H9 (cell line): Measurements from ENCODE around the gene ANAPC16. TPM values are rescaled to one million over a fixed set of nuclear protein-coding genes. Genes with fewer than 3 reads are reported as not detected.

ENCODE experiments used
- DNase-seq: peaks from one replicate; pipeline ENCODE4 v3.0.0-alpha.2; 2017
- H2AFZ ChIP-seq: one replicate; pipeline ENCODE4 v1.6.1; 2013; ENCODE audit warnings: mild to moderate bottlenecking, low read length, control low read depth, moderate library complexity
- H2AK5ac ChIP-seq: 2 replicates; pipeline ENCODE4 v1.6.1; 2013; ENCODE audit warnings: low read length, control low read depth, mixed read lengths; ENCODE audit not compliant: insufficient read length
- H2BK120ac ChIP-seq: one replicate; pipeline ENCODE4 v1.6.1; 2013; ENCODE audit warnings: low read depth, mild to moderate bottlenecking, low read length, control low read depth, inconsistent platforms; ENCODE audit not compliant: poor library complexity, severe bottlenecking
- H2BK12ac ChIP-seq: 2 replicates; pipeline ENCODE4 v1.6.1; 2013; ENCODE audit warnings: low read length, control low read depth, mixed read lengths, low read depth; ENCODE audit not compliant: insufficient read length
- H2BK15ac ChIP-seq: 2 replicates; pipeline ENCODE4 v1.6.1; 2013; ENCODE audit warnings: low read depth, low read length, control low read depth
- H2BK20ac ChIP-seq: one replicate; pipeline ENCODE4 v1.6.1; 2013; ENCODE audit warnings: low read depth, mild to moderate bottlenecking, low read length, control low read depth, inconsistent platforms; ENCODE audit not compliant: poor library complexity, severe bottlenecking
- H2BK5ac ChIP-seq: 2 replicates; pipeline ENCODE4 v1.6.1; 2013; ENCODE audit warnings: low read length, control low read depth, mixed read lengths; ENCODE audit not compliant: insufficient read length
- H3K14ac ChIP-seq: 2 replicates; pipeline ENCODE4 v1.6.1; 2013; ENCODE audit warnings: low read length, control low read depth; ENCODE audit not compliant: insufficient read depth
- H3K18ac ChIP-seq: 2 replicates; pipeline ENCODE4 v1.6.1; 2013; ENCODE audit warnings: low read depth, mild to moderate bottlenecking, mixed read lengths, low read length, control low read depth; ENCODE audit not compliant: insufficient read length
- H3K23ac ChIP-seq: 2 replicates; pipeline ENCODE4 v1.6.1; 2013; ENCODE audit warnings: low read length, control low read depth, mixed read lengths, low read depth; ENCODE audit not compliant: insufficient read length
- H3K23me2 ChIP-seq: 2 replicates; pipeline ENCODE4 v1.6.1; 2013; ENCODE audit warnings: low read depth, mild to moderate bottlenecking, mixed read lengths, low read length, control low read depth; ENCODE audit not compliant: insufficient read length, poor library complexity, severe bottlenecking
- H3K27ac ChIP-seq: 2 replicates; pipeline ENCODE4 v1.5.1; 2013; ENCODE audit warnings: low read length, control low read depth, mixed read lengths, low read depth; ENCODE audit not compliant: insufficient read length
- H3K27me3 ChIP-seq: 2 replicates; pipeline ENCODE4 v1.6.1; 2013; ENCODE audit warnings: low read length, control low read depth, inconsistent platforms; ENCODE audit not compliant: insufficient read depth
- H3K4ac ChIP-seq: 2 replicates; pipeline ENCODE4 v1.6.1; 2013; ENCODE audit warnings: low read depth, mild to moderate bottlenecking, control low read depth, inconsistent platforms, low read length, moderate library complexity
- H3K4me1 ChIP-seq: 2 replicates; pipeline ENCODE4 v1.6.1; 2013; ENCODE audit warnings: low read length, control low read depth, inconsistent platforms; ENCODE audit not compliant: insufficient read depth
- H3K4me2 ChIP-seq: 2 replicates; pipeline ENCODE4 v1.6.1; 2013; ENCODE audit warnings: low read length, control low read depth, mixed read lengths; ENCODE audit not compliant: insufficient read length, insufficient read depth
- H3K56ac ChIP-seq: 2 replicates; pipeline ENCODE4 v1.6.1; 2013; ENCODE audit warnings: low read depth, mild to moderate bottlenecking, mixed read lengths, low read length, control low read depth; ENCODE audit not compliant: insufficient read length
- H3K79me1 ChIP-seq: 2 replicates; pipeline ENCODE4 v1.6.1; 2013; ENCODE audit warnings: low read depth, mild to moderate bottlenecking, moderate library complexity, low read length, control low read depth, inconsistent platforms; ENCODE audit not compliant: insufficient read depth, poor library complexity, severe bottlenecking
- H3K79me2 ChIP-seq: 2 replicates; pipeline ENCODE4 v1.6.1; 2013; ENCODE audit warnings: low read length, control low read depth, inconsistent platforms; ENCODE audit not compliant: insufficient read depth
- H3K9ac ChIP-seq: 2 replicates; pipeline ENCODE4 v1.6.1; 2013; ENCODE audit warnings: low read length, control low read depth, mixed read lengths; ENCODE audit not compliant: insufficient read length; ENCODE audit errors: extremely low read depth
- H3K9me3 ChIP-seq: one replicate; pipeline ENCODE4 v1.6.1; 2013; ENCODE audit warnings: low read depth, low read length, inconsistent platforms; ENCODE audit not compliant: control insufficient read depth
- H3T11ph ChIP-seq: one replicate; pipeline ENCODE4 v1.6.1; 2013; ENCODE audit warnings: mild to moderate bottlenecking, low read length, control low read depth, inconsistent platforms
- H4K20me1 ChIP-seq: one replicate; pipeline ENCODE4 v1.6.1; 2013; ENCODE audit not compliant: control insufficient read depth, insufficient read length, insufficient read depth
- H4K5ac ChIP-seq: 2 replicates; pipeline ENCODE4 v1.6.1; 2013; ENCODE audit warnings: low read depth, mild to moderate bottlenecking, mixed read lengths, low read length, control low read depth; ENCODE audit not compliant: insufficient read length
- H4K8ac ChIP-seq: replicated peaks from 2 replicates; pipeline ENCODE4 v1.6.1; 2013; ENCODE audit warnings: low read length, control low read depth, mixed read lengths, low read depth; ENCODE audit not compliant: insufficient read length
- H4K91ac ChIP-seq: 2 replicates; pipeline ENCODE4 v1.6.1; 2013; ENCODE audit warnings: low read depth, mild to moderate bottlenecking, moderate library complexity, mixed read lengths, low read length, control low read depth; ENCODE audit not compliant: insufficient read length
- H3K27ac Mint-ChIP-seq, 3 experiments: 2 replicates in 2 of 3; 3 replicates in 1 of 3; pipeline ENCODE4 v1.8.0; 2020 to 2021; ENCODE audit warnings: mixed read lengths in 3 of 3, mild to moderate bottlenecking in 1 of 3, moderate library complexity in 1 of 3
- H3K27me3 Mint-ChIP-seq: 2 replicates; pipeline ENCODE4 v1.8.0; 2021; ENCODE audit warnings: low read depth, mild to moderate bottlenecking, moderate library complexity, mixed read lengths
- H3K36me3 Mint-ChIP-seq, 3 experiments: 2 replicates in 2 of 3; 3 replicates in 1 of 3; pipeline ENCODE4 v1.8.0; 2020 to 2021; ENCODE audit warnings: low read depth in 3 of 3, mixed read lengths in 3 of 3; ENCODE audit not compliant: insufficient read depth in 1 of 3
- H3K4me1 Mint-ChIP-seq, 2 experiments: 2 replicates each; pipeline ENCODE4 v1.8.0; 2020; ENCODE audit warnings: mixed read lengths in 2 of 2
- H3K4me3 Mint-ChIP-seq, 2 experiments: 2 replicates in 1 of 2; 3 replicates in 1 of 2; pipeline ENCODE4 v1.8.0; 2020 to 2021; ENCODE audit warnings: mild to moderate bottlenecking in 2 of 2, mixed read lengths in 2 of 2, moderate library complexity in 1 of 2
- H3K9me3 Mint-ChIP-seq, 2 experiments: 2 replicates in 1 of 2; 3 replicates in 1 of 2; pipeline ENCODE4 v1.8.0; 2020; ENCODE audit warnings: mild to moderate bottlenecking in 2 of 2, mixed read lengths in 2 of 2, moderate library complexity in 1 of 2
- WGBS: extraction: QIAGEN DNeasy Blood & Tissue Kit; methylation state at CpG from one replicate; pipeline ENCODE4 v1.1.7; 2013; ENCODE audit warnings: missing lambda C conversion rate, low lambda C conversion rate, mixed read lengths; ENCODE audit not compliant: insufficient read length; ENCODE audit errors: extremely low coverage; 5-methylcytosine and 5-hydroxymethylcytosine counted together
- total RNA-seq: library from RNA; stranded (reverse); gene quantifications from 2 replicates; pipeline ENCODE4 v1.2.1, GENCODE V29; 2021
- TF ChIP-seq, protein P1 (sequence below): fragments of 200-600 bp; sonication (generic); conservative IDR thresholded peaks from 3 replicates; pipeline ENCODE4 v1.8.0; 2021; ENCODE audit warnings: antibody characterized with exemption, mild to moderate bottlenecking

The ANAPC16 gene
- total RNA-seq, 1 experiment from 2014 or later = 66.6 TPM

GRCh38 chr10:72274730-72275350 lies 59.0 kb downstream of the ANAPC16 start:
- Mint-ChIP-seq H3K4me1 (peaks cover 46 to 47% of the 10 kb centered on the region in 2 experiments), H3K36me3 (peaks cover 11 to 24% (median 20%) of the 10 kb centered on the region in 3 experiments), H3K27ac (peak overlapping the region in 2 of 3 experiments; percentile 93 to 94; a peak in 5 of 7 replicates), H3K27me3 (peaks cover 4% of the 10 kb centered on the region), H3K9me3 (peaks cover 0 to 5% of the 10 kb centered on the region in 2 experiments; a peak in 1 of 5 replicates), H3K4me3 (peak overlapping the region; percentile 87 to 95)
- Histone ChIP-seq H4K91ac (no peak overlapping the region), H3K27me3 (no peaks in the 10 kb centered on the region), H3K4ac (no peak overlapping the region), H3K9ac (peak overlapping the region; percentile 60), H3K56ac (no peak overlapping the region), H3K79me2 (no peaks in the 10 kb centered on the region; the same call in 1 of the 2 replicates), H3K4me1 (peaks cover 2% of the 10 kb centered on the region; the same call in 1 of the 2 replicates), H2AFZ (no peak overlapping the region), H4K8ac (no peak overlapping the region), H2BK20ac (no peak overlapping the region), H3T11ph (no peak overlapping the region), H3K79me1 (no peaks in the 10 kb centered on the region), H3K23ac (no peak overlapping the region), H3K18ac (peak overlapping the region; percentile 43), H3K4me2 (peak overlapping the region; percentile 75), H2AK5ac (no peak overlapping the region), H3K23me2 (peaks cover 25% of the 10 kb centered on the region), H3K14ac (peak overlapping the region; percentile 28), H2BK12ac (no peak overlapping the region), H2BK5ac (no peak overlapping the region), H4K5ac (no peak overlapping the region), H3K9me3 (no peaks in the 10 kb centered on the region), H4K20me1 (no peaks in the 10 kb centered on the region), H2BK15ac (no peak overlapping the region), H3K27ac (no peak overlapping the region), H2BK120ac (no peak overlapping the region)
- peak; percentile 75 for DNase-seq
- TF ChIP-seq, protein P1, sequence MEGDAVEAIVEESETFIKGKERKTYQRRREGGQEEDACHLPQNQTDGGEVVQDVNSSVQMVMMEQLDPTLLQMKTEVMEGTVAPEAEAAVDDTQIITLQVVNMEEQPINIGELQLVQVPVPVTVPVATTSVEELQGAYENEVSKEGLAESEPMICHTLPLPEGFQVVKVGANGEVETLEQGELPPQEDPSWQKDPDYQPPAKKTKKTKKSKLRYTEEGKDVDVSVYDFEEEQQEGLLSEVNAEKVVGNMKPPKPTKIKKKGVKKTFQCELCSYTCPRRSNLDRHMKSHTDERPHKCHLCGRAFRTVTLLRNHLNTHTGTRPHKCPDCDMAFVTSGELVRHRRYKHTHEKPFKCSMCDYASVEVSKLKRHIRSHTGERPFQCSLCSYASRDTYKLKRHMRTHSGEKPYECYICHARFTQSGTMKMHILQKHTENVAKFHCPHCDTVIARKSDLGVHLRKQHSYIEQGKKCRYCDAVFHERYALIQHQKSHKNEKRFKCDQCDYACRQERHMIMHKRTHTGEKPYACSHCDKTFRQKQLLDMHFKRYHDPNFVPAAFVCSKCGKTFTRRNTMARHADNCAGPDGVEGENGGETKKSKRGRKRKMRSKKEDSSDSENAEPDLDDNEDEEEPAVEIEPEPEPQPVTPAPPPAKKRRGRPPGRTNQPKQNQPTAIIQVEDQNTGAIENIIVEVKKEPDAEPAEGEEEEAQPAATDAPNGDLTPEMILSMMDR = peak; percentile 81
- WGBS = no CpG with 5 or more reads among the region's 26 CpGs
